Smooth muscle cell (in vitro differentiated cells): Measurements from ENCODE around the gene ZNF324B. TPM values are rescaled to one million over a fixed set of nuclear protein-coding genes. Genes with fewer than 3 reads are reported as not detected.

Experiments used
- DNase-seq: peaks from one replicate; lab custom pipeline; 2025; ENCODE audit not compliant: unreplicated experiment; lab: John Stamatoyannopoulos, UW
- H2AFZ ChIP-seq: fragments of 200-600 bp; sonication (generic); 2 replicates; pipeline ENCODE4 v1.6.0; 2016; ENCODE audit warnings: antibody characterized with exemption, low read depth, mild to moderate bottlenecking
- H3F3A ChIP-seq: fragments of 200-600 bp; sonication (generic); 2 replicates; pipeline ENCODE4 v1.6.0; 2017; ENCODE audit warnings: antibody characterized with exemption, low read depth
- H3K27ac ChIP-seq: fragments of 200-600 bp; sonication (generic); 2 replicates; pipeline ENCODE4 v1.5.1; 2016; ENCODE audit warnings: low read depth, mild to moderate bottlenecking
- H3K27me3 ChIP-seq: fragments of 200-600 bp; sonication (generic); 2 replicates; pipeline ENCODE4 v1.6.1; 2016; ENCODE audit warnings: low read depth, mild to moderate bottlenecking
- H3K36me3 ChIP-seq: fragments of 200-600 bp; sonication (generic); 2 replicates; pipeline ENCODE4 v1.5.1; 2016; ENCODE audit warnings: low read depth
- H3K4me1 ChIP-seq: fragments of 200-600 bp; sonication (generic); 2 replicates; pipeline ENCODE4 v1.5.1; 2016; ENCODE audit warnings: low read depth
- H3K4me2 ChIP-seq: fragments of 200-600 bp; sonication (generic); 2 replicates; pipeline ENCODE4 v1.6.0; 2016; ENCODE audit warnings: mild to moderate bottlenecking
- H3K4me3 ChIP-seq: fragments of 200-600 bp; sonication (generic); 2 replicates; pipeline ENCODE4 v1.5.1; 2016; ENCODE audit warnings: mild to moderate bottlenecking
- H3K79me2 ChIP-seq: fragments of 200-600 bp; sonication (generic); 2 replicates; pipeline ENCODE4 v1.6.0; 2016; ENCODE audit warnings: low read depth, mild to moderate bottlenecking
- H3K9ac ChIP-seq: fragments of 200-600 bp; sonication (generic); 2 replicates; pipeline ENCODE4 v1.6.0; 2016; ENCODE audit warnings: low read depth
- H3K9me3 ChIP-seq: fragments of 200-600 bp; sonication (generic); replicated peaks from 2 replicates; pipeline ENCODE4 v1.5.1; 2016; ENCODE audit warnings: low read depth
- H4K20me1 ChIP-seq: fragments of 200-600 bp; sonication (generic); 2 replicates; pipeline ENCODE4 v1.6.0; 2016; ENCODE audit warnings: low read depth
- WGBS: methylation state at CpG from one replicate; pipeline ENCODE4 v1.1.7; 2016; ENCODE audit warnings: low lambda C conversion rate; 5-methylcytosine and 5-hydroxymethylcytosine counted together
- polyA plus RNA-seq: library from polyadenylated mRNA; unstranded; fragments of >200 nt; fragmentation: Nextera tagmentation; extraction: Ambion mirVana; gene quantifications from 2 replicates; pipeline ENCODE4 v1.2.1, GENCODE V29; 2016
- small RNA-seq: library from RNA; depleted of rRNA; stranded (forward); fragments of <200 nt; gene quantifications from one replicate; pipeline ENCODE3, GENCODE V24; 2014
- total RNA-seq: library from RNA; depleted of rRNA; stranded (reverse); fragments of >200 nt; gene quantifications from 2 replicates; pipeline ENCODE4 v1.2.3, GENCODE V29; 2014
- TF ChIP-seq, protein P1 (sequence below): fragments of 200-600 bp; sonication (generic); IDR thresholded peaks from 2 replicates; pipeline ENCODE4 v1.5.1; 2017; ENCODE audit warnings: borderline replicate concordance, mild to moderate bottlenecking, antibody characterized with exemption; ENCODE audit not compliant: insufficient read depth, poor library complexity, severe bottlenecking

Gene ZNF324B
- total and polyA plus RNA-seq, 2 experiments from 2014 or later, result 2.6 to 3.1 TPM

DNA sequence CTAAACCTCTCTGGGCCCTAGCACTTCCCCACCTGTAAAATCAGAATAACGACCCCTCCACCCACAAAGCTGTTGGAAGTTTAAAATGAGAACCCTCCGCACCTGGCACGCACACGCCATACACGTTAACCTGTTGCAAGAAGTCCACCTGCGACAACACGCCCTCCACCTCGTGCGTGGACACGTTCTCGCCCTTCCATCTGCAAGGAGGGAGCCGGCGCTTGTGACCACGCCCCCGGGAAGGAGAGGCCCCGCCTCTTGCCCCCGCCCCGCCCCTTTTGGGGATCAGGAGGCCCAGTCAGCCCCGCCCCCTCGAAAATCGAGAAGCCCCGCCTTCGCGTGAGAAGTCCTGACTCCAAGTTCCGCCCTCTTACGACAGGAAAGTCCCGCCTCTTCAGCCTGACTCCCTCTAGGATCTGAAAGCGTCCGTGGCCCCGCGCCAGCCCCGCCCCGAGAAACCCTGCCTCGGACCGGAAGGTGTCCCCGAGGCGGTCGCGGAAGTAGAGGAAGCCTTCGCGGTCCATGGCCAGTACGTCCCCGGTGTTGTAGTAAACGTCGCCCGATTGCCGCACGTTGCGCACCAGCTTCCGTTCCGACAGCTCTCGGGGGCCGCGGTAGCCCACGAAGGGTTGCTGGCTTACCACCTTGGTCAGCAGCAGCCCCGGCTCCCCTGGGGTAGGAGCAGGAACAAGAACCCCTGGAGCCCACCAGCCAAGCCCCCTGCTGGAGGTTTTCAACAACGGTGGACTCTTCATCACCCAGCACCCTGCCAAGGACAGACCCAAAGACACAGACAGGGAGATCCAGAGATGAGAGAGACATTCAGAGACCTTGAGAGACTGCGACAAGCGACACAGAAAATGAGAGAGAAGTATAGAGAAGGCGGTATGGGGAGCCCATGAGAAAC is 47.9 kb downstream of the ZNF324B start:
- peak; percentile 97 for DNase-seq
- Histone ChIP-seq H3K4me2 (peak overlapping the region; percentile 86), H3K27me3 (no peaks in the 10 kb centered on the region), H3K4me3 (peak overlapping the region; percentile 59), H3K9me3 (no peaks in the 10 kb centered on the region), H3K4me1 (peaks cover 4% of the 10 kb centered on the region), H2AFZ (peak overlapping the region; percentile 63), H3K9ac (peak overlapping the region; percentile 51), H3K79me2 (no peaks in the 10 kb centered on the region), H3K36me3 (no peaks in the 10 kb centered on the region), H3K27ac (peak overlapping the region; percentile 46), H3F3A (no peaks in the 10 kb centered on the region), H4K20me1 (no peaks in the 10 kb centered on the region)
- TF ChIP-seq, protein P1, sequence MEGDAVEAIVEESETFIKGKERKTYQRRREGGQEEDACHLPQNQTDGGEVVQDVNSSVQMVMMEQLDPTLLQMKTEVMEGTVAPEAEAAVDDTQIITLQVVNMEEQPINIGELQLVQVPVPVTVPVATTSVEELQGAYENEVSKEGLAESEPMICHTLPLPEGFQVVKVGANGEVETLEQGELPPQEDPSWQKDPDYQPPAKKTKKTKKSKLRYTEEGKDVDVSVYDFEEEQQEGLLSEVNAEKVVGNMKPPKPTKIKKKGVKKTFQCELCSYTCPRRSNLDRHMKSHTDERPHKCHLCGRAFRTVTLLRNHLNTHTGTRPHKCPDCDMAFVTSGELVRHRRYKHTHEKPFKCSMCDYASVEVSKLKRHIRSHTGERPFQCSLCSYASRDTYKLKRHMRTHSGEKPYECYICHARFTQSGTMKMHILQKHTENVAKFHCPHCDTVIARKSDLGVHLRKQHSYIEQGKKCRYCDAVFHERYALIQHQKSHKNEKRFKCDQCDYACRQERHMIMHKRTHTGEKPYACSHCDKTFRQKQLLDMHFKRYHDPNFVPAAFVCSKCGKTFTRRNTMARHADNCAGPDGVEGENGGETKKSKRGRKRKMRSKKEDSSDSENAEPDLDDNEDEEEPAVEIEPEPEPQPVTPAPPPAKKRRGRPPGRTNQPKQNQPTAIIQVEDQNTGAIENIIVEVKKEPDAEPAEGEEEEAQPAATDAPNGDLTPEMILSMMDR, result peak; percentile 42
- WGBS, result 3% methylated on average over 48 of the region's 60 CpGs

- DNase-seq, result no peak
- Histone ChIP-seq H3K27ac (no peak overlapping the region), H3K27me3 (no peaks in the 10 kb centered on the region), H2AFZ (no peak overlapping the region), H3K36me3 (no peaks in the 10 kb centered on the region), H4K20me1 (no peaks in the 10 kb centered on the region), H3K9ac (no peak overlapping the region), H3K4me1 (peaks cover 4% of the 10 kb centered on the region), H3K4me3 (peak overlapping the region; percentile 59), H3K79me2 (no peaks in the 10 kb centered on the region), H3K4me2 (peak overlapping the region; percentile 85), H3F3A (no peaks in the 10 kb centered on the region), H3K9me3 (no peaks in the 10 kb centered on the region)
- 96% methylated on average over 14 of the region's 14 CpGs for WGBS
- TF ChIP-seq, protein P1, result no peak
Observed at GRCh38 chr19:58500242-58500641, 48.8 kb downstream of the ZNF324B start.

Small RNA genes lying within 50 kb of the gene (small RNA-seq; reads per million reads assigned to genes)
- gene RN7SL693P (not detected), gene RNU6-1337P (not detected)

Other genes with a start within 250 kb of the ZNF324B start
- 25.6 and 144 TPM in 2 replicates for gene ZNF544, start 222.7 kb upstream of the ZNF324B start, total RNA-seq
- gene ZNF544, start 222.7 kb upstream of the ZNF324B start, polyA plus RNA-seq, result 12.9 and 21.4 TPM in 2 replicates
- 6.6 and 7.8 TPM in 2 replicates for gene ZNF8, start 172.7 kb upstream of the ZNF324B start, total RNA-seq
- gene ZNF8, start 172.7 kb upstream of the ZNF324B start, polyA plus RNA-seq, result 1.1 and 1.8 TPM in 2 replicates
- 46.4 and 93.9 TPM in 2 replicates for gene ERVK3-1, start 146.2 kb upstream of the ZNF324B start, total RNA-seq
- 46.5 and 57.7 TPM in 2 replicates for gene ERVK3-1, start 146.2 kb upstream of the ZNF324B start, polyA plus RNA-seq
- 1.7 and 2.2 TPM in 2 replicates for gene ZSCAN22, start 124.6 kb upstream of the ZNF324B start, total RNA-seq
- 2.4 and 2.5 TPM in 2 replicates for gene ZSCAN22, start 124.6 kb upstream of the ZNF324B start, polyA plus RNA-seq
- gene A1BG, start 98.1 kb upstream of the ZNF324B start, total RNA-seq, result 77.8 and 92.3 TPM in 2 replicates
- gene A1BG, start 98.1 kb upstream of the ZNF324B start, polyA plus RNA-seq, result 114 and 133 TPM in 2 replicates
- gene ZNF497, start 88.9 kb upstream of the ZNF324B start, total RNA-seq, result 0.58 and 1.3 TPM in 2 replicates
- gene ZNF497, start 88.9 kb upstream of the ZNF324B start, polyA plus RNA-seq, result 4.6 and 6.1 TPM in 2 replicates
- 4.4 and 5.9 TPM in 2 replicates for gene ZNF837, start 70.6 kb upstream of the ZNF324B start, total RNA-seq
- gene ZNF837, start 70.6 kb upstream of the ZNF324B start, polyA plus RNA-seq, result 7.8 and 8.4 TPM in 2 replicates
- gene RPS5, start 64.4 kb upstream of the ZNF324B start, total RNA-seq, result 1,602 and 1,773 TPM in 2 replicates
- 650 and 684 TPM in 2 replicates for gene RPS5, start 64.4 kb upstream of the ZNF324B start, polyA plus RNA-seq
- not detected in 2 replicates for gene RNF225, start 56.0 kb upstream of the ZNF324B start, total RNA-seq
- 0.96 and 2.2 TPM in 2 replicates for gene RNF225, start 56.0 kb upstream of the ZNF324B start, polyA plus RNA-seq
- 5.0 and 16.9 TPM in 2 replicates for gene ZNF584, start 43.0 kb upstream of the ZNF324B start, total RNA-seq
- 9.1 and 12.7 TPM in 2 replicates for gene ZNF584, start 43.0 kb upstream of the ZNF324B start, polyA plus RNA-seq
- gene ZNF132, start 11.5 kb upstream of the ZNF324B start, total RNA-seq, result 0.63 and 2.3 TPM in 2 replicates
- 0.40 and 0.69 TPM in 2 replicates for gene ZNF132, start 11.5 kb upstream of the ZNF324B start, polyA plus RNA-seq
- gene ZNF324, start 15.5 kb downstream of the ZNF324B start, total RNA-seq, result 4.4 and 8.8 TPM in 2 replicates
- gene ZNF324, start 15.5 kb downstream of the ZNF324B start, polyA plus RNA-seq, result 9.0 and 10.2 TPM in 2 replicates
- 6.6 and 9.5 TPM in 2 replicates for gene ZNF446, start 24.7 kb downstream of the ZNF324B start, total RNA-seq
- 9.0 and 10.5 TPM in 2 replicates for gene ZNF446, start 24.7 kb downstream of the ZNF324B start, polyA plus RNA-seq
- 0.54 and 6.6 TPM in 2 replicates for gene SLC27A5, start 60.4 kb downstream of the ZNF324B start, total RNA-seq
- 7.4 and 7.5 TPM in 2 replicates for gene SLC27A5, start 60.4 kb downstream of the ZNF324B start, polyA plus RNA-seq
- 5.1 and 8.7 TPM in 2 replicates for gene ZBTB45, start 68.2 kb downstream of the ZNF324B start, total RNA-seq
- gene ZBTB45, start 68.2 kb downstream of the ZNF324B start, polyA plus RNA-seq, result 23.7 and 25.1 TPM in 2 replicates
- gene TRIM28, start 92.4 kb downstream of the ZNF324B start, total RNA-seq, result 144 and 148 TPM in 2 replicates
- gene TRIM28, start 92.4 kb downstream of the ZNF324B start, polyA plus RNA-seq, result 178 and 193 TPM in 2 replicates
- 132 and 153 TPM in 2 replicates for gene CHMP2A, start 103.5 kb downstream of the ZNF324B start, total RNA-seq
- 213 and 228 TPM in 2 replicates for gene CHMP2A, start 103.5 kb downstream of the ZNF324B start, polyA plus RNA-seq
- gene UBE2M, start 107.0 kb downstream of the ZNF324B start, total RNA-seq, result 30.7 and 45.9 TPM in 2 replicates
- 118 and 126 TPM in 2 replicates for gene UBE2M, start 107.0 kb downstream of the ZNF324B start, polyA plus RNA-seq
- gene MZF1, start 121.7 kb downstream of the ZNF324B start, total RNA-seq, result 12.2 and 18.7 TPM in 2 replicates
- 10.2 and 18.5 TPM in 2 replicates for gene MZF1, start 121.7 kb downstream of the ZNF324B start, polyA plus RNA-seq